Measurements from ENCODE around the gene TRMT61B.
A peak's percentile ranks its signal among the peaks of the same experiment; 100 is the strongest.

Gene TRMT61B

GRCh38 chr2:28855977-28856376, 14.1 kb downstream of the TRMT61B start:
- no peak for DNase-seq (ENCODE audit: low spot score)

- peak; percentile 20 for DNase-seq (ENCODE audit: low spot score)
These were observed 14.9 kb downstream of the TRMT61B start for GRCh38 chr2:28855193-28855592.

- DNase-seq (ENCODE audit: low spot score), result no peak
These were observed 28.1 kb downstream of the TRMT61B start for GRCh38 chr2:28842042-28842441.

- no peak for DNase-seq (ENCODE audit: low spot score)
These were observed 31.1 kb downstream of the TRMT61B start for GRCh38 chr2:28838971-28839370.

GRCh38 chr2:28835781-28836180, 34.3 kb downstream of the TRMT61B start:
- DNase-seq (ENCODE audit: low spot score), result no peak

GRCh38 chr2:28833740-28834470, 36.2 kb downstream of the TRMT61B start:
- no peak for DNase-seq (ENCODE audit: low spot score)

- DNase-seq (ENCODE audit: low spot score), result no peak
These were observed 41.7 kb downstream of the TRMT61B start for GRCh38 chr2:28828382-28828781.

- no peak for DNase-seq (ENCODE audit: low spot score)
These were observed 45.2 kb downstream of the TRMT61B start for GRCh38 chr2:28824870-28825269.

- DNase-seq (ENCODE audit: low spot score), result no peak
These were observed 45.9 kb downstream of the TRMT61B start for GRCh38 chr2:28824207-28824606.

GRCh38 chr2:28822036-28822435, 48.1 kb downstream of the TRMT61B start:
- DNase-seq (ENCODE audit: low spot score), result no peak

GRCh38 chr2:28821295-28821958, 48.7 kb downstream of the TRMT61B start:
- DNase-seq (ENCODE audit: low spot score), result peak; percentile 39

GRCh38 chr2:28818053-28818452, 52.1 kb downstream of the TRMT61B start:
- DNase-seq (ENCODE audit: low spot score), result no peak

GRCh38 chr2:28810384-28811285, 59.5 kb downstream of the TRMT61B start, which contains the start of gene SPDYA:
TSS of gene SPDYA (plus strand) at chr2:28810834. CDS start at chr2:28816015, 5,181 bp downstream.
- DNase-seq (ENCODE audit: low spot score), result peak; percentile 88

GRCh38 chr2:28809927-28810326, 60.2 kb downstream of the TRMT61B start:
- no peak for DNase-seq (ENCODE audit: low spot score)

- DNase-seq (ENCODE audit: low spot score), result peak; percentile 26
These were observed 67.1 kb downstream of the TRMT61B start for GRCh38 chr2:28802975-28803429.

- peak; percentile 40 for DNase-seq (ENCODE audit: low spot score)
These were observed 68.4 kb downstream of the TRMT61B start for GRCh38 chr2:28801726-28802125.
